ENCODE results near the gene RICTOR. TPM values are rescaled to one million over a fixed set of nuclear protein-coding genes. Genes with fewer than 3 reads are reported as not detected.

The RICTOR gene
- total and polyA plus RNA-seq, 2 of the 4 experiments (the other 2 are of a cell fraction): 4.1 to 35.7 TPM

GRCh38 chr5:38940230-38940858 is 133.9 kb downstream of the RICTOR start:
- Histone ChIP-seq H3K14ac (replicated peaks; ENCODE audit: low read depth, low read length) (no peak overlapping the region), H2AFZ (replicated peaks; ENCODE audit: low read length, poor library complexity) (no peak overlapping the region), H2AK9ac (replicated peaks; ENCODE audit: low read depth, low read length, poor library complexity) (no peak overlapping the region), H3K4me3 (ENCODE audit: insufficient read depth, low read depth, low read length) (no peak overlapping the region), H3K79me1 (ENCODE audit: low read depth in 1 of 2, low read length in 2 of 2) (peaks cover 0 to 12% of the 10 kb centered on the region in 2 experiments; a peak in 3 of 4 replicates), H3K18ac (ENCODE audit: low read depth, low read length) (no peak overlapping the region), H3K27ac (ENCODE audit: insufficient read depth, low read length) (no peak overlapping the region), H2BK20ac (ENCODE audit: low read depth, low read length) (no peak overlapping the region), H2BK15ac (ENCODE audit: low read depth, low read length) (no peak overlapping the region), H3K27me3 (ENCODE audit: control insufficient read depth, insufficient read depth, low read length) (no peaks in the 10 kb centered on the region), H4K91ac (ENCODE audit: insufficient read depth, low read depth, low read length) (no peak overlapping the region), H3K4me2 (ENCODE audit: low read depth, low read length) (no peak overlapping the region), H4K5ac (ENCODE audit: low read depth, low read length) (no peak overlapping the region), H3K9me3 (ENCODE audit: control insufficient read depth, insufficient read depth, low read length) (no peaks in the 10 kb centered on the region), H3K9me1 (ENCODE audit: insufficient read depth, low read length) (0 out of 2 replicates have a peak, but pooled peaks cover 2% of the 10 kb centered on the region), H3K9ac (ENCODE audit: low read depth, low read length) (no peak overlapping the region), H2AK5ac (ENCODE audit: low read depth, low read length) (no peak overlapping the region), H2BK5ac (ENCODE audit: low read depth, low read length, poor library complexity, severe bottlenecking) (no peak overlapping the region), H3K23ac (ENCODE audit: low read depth, low read length) (no peak overlapping the region), H3K56ac (ENCODE audit: extremely low read depth, insufficient read depth, low read length) (no peak overlapping the region), H3K4me1 (ENCODE audit: control insufficient read depth, insufficient read depth, low read length) (peaks cover 6% of the 10 kb centered on the region), H4K20me1 (ENCODE audit: insufficient read depth, low read length) (no peaks in the 10 kb centered on the region; the same call in 1 of the 2 replicates), H3K4ac (ENCODE audit: low read depth, low read length) (no peak overlapping the region), H3K36me3 (ENCODE audit: control insufficient read depth, insufficient read depth, low read length) (peaks cover 33% of the 10 kb centered on the region), H4K8ac (ENCODE audit: low read depth in 2 of 2, low read length in 2 of 2) (no peak overlapping the region), H2BK120ac (ENCODE audit: low read depth, low read length) (no peak overlapping the region)
- ChIA-PET CTCF (interaction anchor here (0.7 kb wide), 1 partner anchor 1099 kb away, joined by 3 read pairs; no protein-coding TSS in a partner anchor), POLR2A (ENCODE audit: unreplicated experiment) (no interaction called here)
- ATAC-seq (ENCODE audit: low read depth) (no peak), DNase-seq (no peak)
- TF ChIP-seq NFE2L2 (IDR thresholded peaks at IDR 0.05; ENCODE audit: low read depth, low read length) (no peak), USF2 (IDR thresholded peaks at IDR 0.05; ENCODE audit: low read depth, low read length) (no peak), CEBPB (IDR thresholded peaks at IDR 0.05; ENCODE audit: low read depth, low read length) (no peak), MXI1 (IDR thresholded peaks at IDR 0.05; ENCODE audit: borderline replicate concordance, low read depth, low read length) (no peak), CTCF (conservative IDR thresholded peaks at IDR 0.05; ENCODE audit: low read depth, low read length) (no peak), RFX5 (IDR thresholded peaks at IDR 0.05; ENCODE audit: low read depth, low read length) (no peak), FOS (IDR thresholded peaks at IDR 0.05; ENCODE audit: low read depth, low read length) (no peak), MAFK (IDR thresholded peaks at IDR 0.05; ENCODE audit: low read depth, low read length) (no peak), SMC3 (IDR thresholded peaks at IDR 0.05; ENCODE audit: low read depth, low read length) (no peak), RAD21 (IDR thresholded peaks at IDR 0.05; ENCODE audit: low read length) (no peak), RCOR1 (IDR thresholded peaks at IDR 0.05; ENCODE audit: insufficient replicate concordance, low read length) (no peak), BHLHE40 (IDR thresholded peaks at IDR 0.05; ENCODE audit: low read depth, low read length) (no peak), POLR2A (IDR thresholded peaks at IDR 0.05; ENCODE audit: low read depth, low read length) (no peak), MAZ (IDR thresholded peaks at IDR 0.05; ENCODE audit: borderline replicate concordance, low read depth, low read length) (no peak)
- intact Hi-C loops (cut with micrococcal nuclease) (no loop called here), dilution Hi-C loops (cut with HindIII; ENCODE audit: low sequenced_read_pairs, unreplicated experiment) (no loop called here), in situ Hi-C loops (cut with MboI; ENCODE audit: low sequenced_read_pairs) (no loop called here)
- WGBS, 2 experiments (ENCODE audit: extremely low coverage in 2 of 2, insufficient read length in 1 of 2): no CpG with 5 or more reads among the region's 2 CpGs
- BruUV-seq (replicated peaks): no TSS peak
